WTC11 (cell line): Measurements from ENCODE around the gene NSD1. TPM values are rescaled to one million over a fixed set of nuclear protein-coding genes. Genes with fewer than 3 reads are reported as not detected.
A peak's percentile ranks its signal among the peaks of the same experiment; 100 is the strongest.
"Not testable (repeated sequence)": the region's sequence is repeated elsewhere in the genome, so short reads cannot be mapped to it uniquely, and the experiment has no call there.

Source experiments
- ATAC-seq: fragments of 200-7000 bp; cut with Tn5 transposase; 2 replicates; pipeline ENCODE4 v1.10.0; 2021; ENCODE audit warnings: mild to moderate bottlenecking, moderate library complexity
- CTCF ChIA-PET: fragments of 300-600 bp; sonication (Branson Sonifier 250); formaldehyde crosslinking; loops from one replicate; lab custom pipeline; 2021; ENCODE audit warnings: antibody characterized with exemption; lab: Charles Lee
- POLR2A ChIA-PET: fragments of 350-600 bp; sonication (Branson Sonifier 250); formaldehyde crosslinking; loops from one replicate; lab custom pipeline; 2021; ENCODE audit warnings: antibody characterized with exemption; lab: Charles Lee
- DNase-seq: peaks from one replicate; pipeline ENCODE4 v3.0.0; 2021; ENCODE audit warnings: low spot score
- H3K27ac Mint-ChIP-seq: 2 replicates; pipeline ENCODE4 v1.8.0; 2021; ENCODE audit warnings: mixed read lengths
- H3K27me3 Mint-ChIP-seq: 2 replicates; pipeline ENCODE4 v1.8.0; 2021; ENCODE audit warnings: low read depth, mild to moderate bottlenecking, moderate library complexity, mixed read lengths
- H3K36me3 Mint-ChIP-seq: 2 replicates; pipeline ENCODE4 v1.8.0; 2021; ENCODE audit warnings: mixed read lengths
- H3K4me1 Mint-ChIP-seq: 2 replicates; pipeline ENCODE4 v1.8.0; 2022; ENCODE audit warnings: mixed read lengths
- H3K4me3 Mint-ChIP-seq: 2 replicates; pipeline ENCODE4 v1.8.0; 2021; ENCODE audit warnings: mild to moderate bottlenecking, moderate library complexity, mixed read lengths
- H3K9me3 Mint-ChIP-seq: 2 replicates; pipeline ENCODE4 v1.8.0; 2021; ENCODE audit warnings: mixed read lengths
- AFF4 ChIP-seq: sonication (generic); formaldehyde crosslinking; IDR thresholded peaks from 2 replicates; pipeline ENCODE4 v1.8.1; 2023; ENCODE audit warnings: mild to moderate bottlenecking, missing genetic modification reagents, borderline replicate concordance
- ATF6 ChIP-seq: sonication (generic); formaldehyde crosslinking; IDR thresholded peaks from 2 replicates; pipeline ENCODE4 v1.8.1; 2023; ENCODE audit warnings: mild to moderate bottlenecking, missing genetic modification reagents
- ERG ChIP-seq: fragments of 250-450 bp; sonication (Bioruptor Pico); IDR thresholded peaks from 2 replicates; pipeline ENCODE4 v1.8.0; 2021; ENCODE audit warnings: mild to moderate bottlenecking
- ETV6 ChIP-seq: sonication (generic); formaldehyde crosslinking; IDR thresholded peaks from 2 replicates; pipeline ENCODE4 v1.8.1; 2022; ENCODE audit warnings: mild to moderate bottlenecking, missing genetic modification reagents
- FOXP1 ChIP-seq: sonication (generic); formaldehyde crosslinking; IDR thresholded peaks from 2 replicates; pipeline ENCODE4 v1.8.0; 2022; ENCODE audit warnings: missing genetic modification reagents, mild to moderate bottlenecking, moderate library complexity, borderline replicate concordance
- GRHL2 ChIP-seq: fragments of 250-450 bp; sonication (Bioruptor Pico); IDR thresholded peaks from 2 replicates; pipeline ENCODE4 v1.8.0; 2022; ENCODE audit warnings: mild to moderate bottlenecking, moderate library complexity; ENCODE audit not compliant: insufficient replicate concordance, severe bottlenecking
- IRF1 ChIP-seq: sonication (generic); formaldehyde crosslinking; IDR thresholded peaks from 2 replicates; pipeline ENCODE4 v1.8.0; 2023; ENCODE audit warnings: missing genetic modification reagents
- MAX ChIP-seq: sonication (generic); formaldehyde crosslinking; IDR thresholded peaks from 2 replicates; pipeline ENCODE4 v1.8.0; 2022; ENCODE audit warnings: mild to moderate bottlenecking, missing genetic modification reagents
- OVOL2 ChIP-seq: fragments of 250-450 bp; sonication (Bioruptor Pico); IDR thresholded peaks from 2 replicates; pipeline ENCODE4 v1.9.0; 2021; ENCODE audit warnings: mild to moderate bottlenecking, borderline replicate concordance
- PRRX2 ChIP-seq: fragments of 250-450 bp; sonication (Bioruptor Pico); IDR thresholded peaks from 2 replicates; pipeline ENCODE4 v1.8.0; 2021; ENCODE audit warnings: mild to moderate bottlenecking
- RELA ChIP-seq: sonication (generic); formaldehyde crosslinking; IDR thresholded peaks from 2 replicates; pipeline ENCODE4 v1.8.1; 2022; ENCODE audit warnings: missing genetic modification reagents, mild to moderate bottlenecking, borderline replicate concordance
- SP1 ChIP-seq: sonication (generic); formaldehyde crosslinking; conservative IDR thresholded peaks from 2 replicates; pipeline ENCODE4 v1.8.1; 2022; ENCODE audit warnings: missing genetic modification reagents
- TEAD4 ChIP-seq: sonication (generic); formaldehyde crosslinking; IDR thresholded peaks from 2 replicates; pipeline ENCODE4 v1.8.0; 2022; ENCODE audit warnings: mild to moderate bottlenecking, missing genetic modification reagents
- ZNF121 ChIP-seq: sonication (generic); formaldehyde crosslinking; IDR thresholded peaks from 2 replicates; pipeline ENCODE4 v1.8.0; 2023; ENCODE audit warnings: missing genetic modification reagents
- ZNF263 ChIP-seq: sonication (generic); formaldehyde crosslinking; IDR thresholded peaks from 2 replicates; pipeline ENCODE4 v1.8.1; 2022; ENCODE audit warnings: low read depth, mild to moderate bottlenecking, moderate library complexity, missing genetic modification reagents
- total RNA-seq: library from RNA; stranded (reverse); gene quantifications from 3 replicates; pipeline ENCODE4 v1.2.3, GENCODE V29; 2021

Gene NSD1
- total RNA-seq, 1 experiment from 2014 or later = 148 TPM

- TF ChIP-seq ERG (CRISPR knock-in tag) = no peak
- TF ChIP-seq PRRX2 (CRISPR knock-in tag) = no peak
- TF ChIP-seq ATF6 (CRISPR knock-in tag) = no peak
- no peak for TF ChIP-seq ZNF121 (CRISPR knock-in tag)
- TF ChIP-seq AFF4 = no peak
Observed at GRCh38 chr5:177256296-177256695, 122.7 kb downstream of the NSD1 start (continued).

- H3K9me3 Mint-ChIP-seq, CTCF ChIA-PET, POLR2A ChIA-PET, DNase-seq, H3K4me1 Mint-ChIP-seq, H3K27me3 Mint-ChIP-seq, ATAC-seq, H3K4me3 Mint-ChIP-seq: not testable (repeated sequence)
- H3K36me3 Mint-ChIP-seq = peaks cover 81% of the 10 kb centered on the region
- H3K27ac Mint-ChIP-seq = peak overlapping the region; percentile 79
Observed at GRCh38 chr5:177258711-177259110, 125.1 kb downstream of the NSD1 start.

GRCh38 chr5:177260961-177261360, 127.4 kb downstream of the NSD1 start:
- no peak overlapping the region for H3K4me3 Mint-ChIP-seq
- H3K36me3 Mint-ChIP-seq = peaks cover 87% of the 10 kb centered on the region
- no peak overlapping the region for H3K27ac Mint-ChIP-seq
- no peaks in the 10 kb centered on the region for H3K27me3 Mint-ChIP-seq
- TF ChIP-seq FOXP1 (CRISPR knock-in tag) (no peak), TEAD4 (CRISPR knock-in tag) (no peak), SP1 (CRISPR knock-in tag) (no peak), ZNF263 (no peak), GRHL2 (no peak), ETV6 (CRISPR knock-in tag) (no peak), RELA (CRISPR knock-in tag) (no peak), OVOL2 (CRISPR knock-in tag) (no peak), IRF1 (CRISPR knock-in tag) (no peak), MAX (CRISPR knock-in tag) (no peak)
- TF ChIP-seq, all 79 proteins: peak for 0
- ATAC-seq (no peak), DNase-seq (no peak)
- no peaks in the 10 kb centered on the region for H3K4me1 Mint-ChIP-seq
- no peaks in the 10 kb centered on the region for H3K9me3 Mint-ChIP-seq
- ChIA-PET CTCF (interaction anchor here (0.7 kb wide), 1 partner anchor 68 kb away, joined by 4 read pairs; no protein-coding TSS in a partner anchor), POLR2A (no interaction called here)
